Measurements from ENCODE around the gene PARD3B.

Gene PARD3B

GRCh38 chr2:204654669-204655068 is 109.4 kb downstream of the PARD3B start:
- H3K27ac ChIP-seq, result no peak overlapping the region
- DNase-seq (ENCODE audit: low spot score), result no peak
- no peak overlapping the region for H3K4me3 ChIP-seq
- no peak for TF ChIP-seq CTCF (IDR thresholded peaks at IDR 0.05)

- H3K27ac ChIP-seq, result peak overlapping the region in 1 of 2 donors; percentile 22
- no peak for TF ChIP-seq CTCF (IDR thresholded peaks at IDR 0.05)
- no peak for DNase-seq (ENCODE audit: low spot score)
- no peak overlapping the region for H3K4me3 ChIP-seq
These were observed 109.8 kb downstream of the PARD3B start for GRCh38 chr2:204655101-204655500.

GRCh38 chr2:204655626-204656025 is 110.4 kb downstream of the PARD3B start:
- DNase-seq (ENCODE audit: low spot score), result no peak
- peak overlapping the region in 1 of 2 donors; percentile 22 for H3K27ac ChIP-seq
- no peak overlapping the region for H3K4me3 ChIP-seq
- TF ChIP-seq CTCF (IDR thresholded peaks at IDR 0.05), result no peak

- H3K27ac ChIP-seq, result no peak overlapping the region
- no peak for DNase-seq (ENCODE audit: low spot score)
- H3K4me3 ChIP-seq, result no peak overlapping the region
- TF ChIP-seq CTCF (IDR thresholded peaks at IDR 0.05), result no peak
These were observed 111.7 kb downstream of the PARD3B start for GRCh38 chr2:204657024-204657423.

GRCh38 chr2:204662956-204663355 is 117.7 kb downstream of the PARD3B start:
- no peak for DNase-seq (ENCODE audit: low spot score)
- no peak overlapping the region for H3K4me3 ChIP-seq
- no peak for TF ChIP-seq CTCF (IDR thresholded peaks at IDR 0.05)
- no peak overlapping the region for H3K27ac ChIP-seq

- no peak overlapping the region for H3K27ac ChIP-seq
- no peak for DNase-seq (ENCODE audit: low spot score)
- no peak overlapping the region for H3K4me3 ChIP-seq
- TF ChIP-seq CTCF (IDR thresholded peaks at IDR 0.05), result no peak
These were observed 118.6 kb downstream of the PARD3B start for GRCh38 chr2:204663816-204664425.

GRCh38 chr2:204664708-204665121 is 119.4 kb downstream of the PARD3B start:
- peak overlapping the region in 1 of 2 donors; percentile 29 for H3K27ac ChIP-seq
- no peak for TF ChIP-seq CTCF (IDR thresholded peaks at IDR 0.05)

More at GRCh38 chr2:204664708-204665121, 119.4 kb downstream of the PARD3B start:
- no peak overlapping the region for H3K4me3 ChIP-seq
- no peak for DNase-seq (ENCODE audit: low spot score)
